Left kidney (tissue), 2 donors: Measurements from ENCODE around the gene GPS2. TPM values are rescaled to one million over a fixed set of nuclear protein-coding genes. Genes with fewer than 3 reads are reported as not detected.
"Not testable (repeated sequence)": the region's sequence is repeated elsewhere in the genome, so short reads cannot be mapped to it uniquely, and the experiment has no call there.

ENCODE experiments used
- DNase-seq: peaks from one replicate; pipeline ENCODE4 v3.0.0-alpha.2; 2013
- polyA plus RNA-seq: library from polyadenylated mRNA; unstranded; fragments of 120-200 nt; gene quantifications from one replicate; pipeline ENCODE4 v1.2.1, GENCODE V29; 2013; ENCODE audit not compliant: insufficient read length

GPS2 gene
- polyA plus RNA-seq, 1 donor: 96.6 TPM

DNA sequence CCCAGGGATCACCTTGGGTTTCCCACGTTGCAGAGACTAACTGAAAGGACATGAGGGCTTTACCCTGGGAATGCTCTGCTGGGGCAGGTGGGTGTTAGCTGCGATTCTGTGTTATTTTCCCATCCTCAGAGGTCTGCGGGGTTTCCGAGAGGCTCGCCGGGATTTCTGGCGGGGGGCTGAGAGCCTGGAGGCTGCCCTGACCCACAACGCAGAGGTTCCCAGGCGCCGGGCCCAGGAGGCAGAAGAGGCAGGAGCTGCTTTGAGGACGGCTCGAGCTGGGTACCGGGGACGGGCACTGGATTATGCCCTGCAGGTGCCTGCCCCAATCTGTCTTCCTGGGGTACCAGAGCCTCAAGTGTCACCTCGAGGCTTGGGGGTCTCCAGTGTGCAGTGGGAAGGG lies 28.1 kb upstream of the GPS2 start:
- DNase-seq: no peak

DNA sequence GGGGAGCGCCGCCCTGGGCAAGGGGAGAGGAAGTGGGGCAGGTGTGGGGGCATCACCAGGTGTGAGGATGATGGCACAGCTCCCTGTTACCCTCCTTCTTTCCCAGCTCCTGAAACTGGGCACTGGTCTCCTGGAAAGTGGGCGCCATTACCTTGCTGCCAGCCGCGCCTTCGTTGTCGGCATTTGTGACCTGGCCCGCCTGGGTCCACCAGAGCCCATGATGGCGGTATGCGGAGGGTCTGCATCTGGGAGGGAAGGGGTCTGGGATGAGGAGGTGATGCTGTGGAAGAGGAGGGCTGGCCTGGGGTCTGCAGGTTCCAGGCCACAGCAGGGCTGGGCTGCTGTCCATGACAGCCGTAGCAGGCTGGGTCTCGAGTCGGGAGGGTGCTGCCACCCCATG lies 26.7 kb upstream of the GPS2 start:
- DNase-seq: no peak

DNA sequence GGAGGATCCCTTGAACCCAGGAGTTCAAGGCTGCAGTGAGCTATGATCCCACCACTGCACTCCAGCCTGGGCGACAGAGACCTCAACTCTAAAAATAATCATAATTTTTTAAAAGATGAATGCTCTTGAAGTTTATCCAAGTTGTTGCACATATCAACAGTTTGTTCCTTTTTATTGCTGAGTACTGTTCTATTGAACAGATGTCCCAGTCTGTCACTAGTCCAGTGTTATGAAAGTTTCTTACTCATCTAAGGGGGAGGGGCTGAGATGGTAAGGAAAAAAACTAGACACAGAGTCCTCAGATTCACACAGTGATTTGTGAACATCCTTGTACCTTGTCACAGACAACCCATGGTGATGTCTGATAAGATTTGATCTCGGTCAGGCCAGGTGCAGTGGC lies 25.0 kb upstream of the GPS2 start:
- DNase-seq: no peak

DNA sequence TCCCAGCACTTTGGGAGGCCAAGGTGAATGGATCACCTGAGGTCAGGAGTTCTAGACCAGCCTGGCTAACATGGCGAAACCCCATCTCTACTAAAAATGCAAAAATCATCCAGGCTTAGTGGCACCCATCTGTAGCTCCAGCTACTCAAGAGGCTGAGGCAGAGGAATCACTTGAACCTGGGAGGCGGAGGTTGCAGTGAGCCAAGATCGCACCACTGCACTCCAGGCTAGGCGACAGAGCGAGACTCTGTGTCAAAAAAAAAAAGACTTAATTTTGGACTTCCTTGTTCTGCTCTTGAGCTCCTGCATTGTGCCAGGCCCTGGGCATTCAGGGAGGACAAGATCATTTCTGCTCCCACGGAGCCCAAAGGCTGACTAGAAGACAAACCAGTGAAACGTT lies 22.4 kb upstream of the GPS2 start:
- DNase-seq: not testable (repeated sequence)

DNA sequence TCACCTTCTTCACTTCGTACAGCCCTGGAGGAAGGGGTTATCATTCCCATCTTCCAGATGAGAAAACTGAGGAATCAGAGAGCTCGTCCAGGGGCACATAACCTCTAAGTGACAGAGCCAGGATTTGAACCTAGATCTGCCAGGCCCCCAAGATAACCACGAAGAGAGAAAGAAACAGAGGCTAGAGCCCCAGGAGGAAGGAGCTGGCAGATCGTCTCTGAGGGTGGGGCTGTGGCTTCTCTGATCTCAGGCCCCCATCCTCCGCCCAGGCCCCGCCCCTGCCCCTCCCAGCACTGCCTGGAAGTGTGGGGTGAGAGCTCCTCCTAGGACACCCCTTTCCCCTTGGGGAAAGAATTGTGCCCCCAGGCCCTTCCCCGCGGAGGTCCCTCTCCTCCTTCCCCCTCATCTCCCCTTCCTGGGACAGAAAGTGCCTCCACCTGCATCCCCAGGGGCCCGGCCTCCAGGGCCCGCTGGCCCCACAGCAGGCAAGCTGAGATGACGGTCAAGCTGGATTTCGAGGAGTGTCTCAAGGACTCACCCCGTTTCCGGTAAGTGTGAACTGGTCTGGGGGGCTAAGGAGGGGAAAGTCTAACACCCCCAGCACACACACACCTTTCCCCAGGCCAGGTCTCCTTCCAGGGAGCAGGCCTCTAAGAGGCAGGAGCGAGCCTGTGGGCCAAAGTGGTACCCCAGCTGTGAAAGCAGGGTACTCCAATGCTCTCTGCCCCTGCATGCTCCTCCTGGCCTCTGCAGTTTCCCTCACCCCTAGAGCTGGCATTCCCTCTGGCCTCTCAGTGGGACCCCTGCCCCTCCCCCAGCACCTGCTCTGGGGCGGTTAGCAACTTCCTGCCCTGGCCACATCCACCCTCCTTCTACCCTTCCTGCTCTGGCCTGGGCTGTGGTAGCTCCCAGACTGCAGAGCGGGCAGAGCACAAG lies 21.3 kb upstream of the GPS2 start, which contains the start of gene ACAP1:
TSS of gene ACAP1 (plus strand) at position 290 of the 936 bp plus-strand sequence. CDS start at position 496, 206 bp downstream.
- DNase-seq: no peak

DNA sequence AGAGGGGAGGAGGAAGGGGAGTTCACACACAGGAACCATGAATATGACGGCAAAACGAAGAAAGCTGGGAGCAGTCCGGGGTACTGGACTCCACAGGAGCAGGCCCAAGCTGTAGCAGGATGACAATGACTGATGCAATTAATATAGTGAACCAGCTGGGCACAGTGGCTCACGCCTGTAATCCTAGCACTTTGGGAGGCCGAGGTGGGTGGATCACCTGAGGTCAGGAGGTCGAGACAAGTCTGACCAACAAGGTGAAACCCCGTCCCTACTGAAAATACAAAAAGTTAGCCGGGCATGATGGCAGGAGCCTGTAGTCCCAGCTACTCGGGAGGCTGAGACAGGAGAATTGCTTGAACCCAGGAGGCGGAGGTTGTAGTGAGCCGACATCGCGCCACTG lies 20.6 kb upstream of the GPS2 start:
- not testable (repeated sequence) for DNase-seq

DNA sequence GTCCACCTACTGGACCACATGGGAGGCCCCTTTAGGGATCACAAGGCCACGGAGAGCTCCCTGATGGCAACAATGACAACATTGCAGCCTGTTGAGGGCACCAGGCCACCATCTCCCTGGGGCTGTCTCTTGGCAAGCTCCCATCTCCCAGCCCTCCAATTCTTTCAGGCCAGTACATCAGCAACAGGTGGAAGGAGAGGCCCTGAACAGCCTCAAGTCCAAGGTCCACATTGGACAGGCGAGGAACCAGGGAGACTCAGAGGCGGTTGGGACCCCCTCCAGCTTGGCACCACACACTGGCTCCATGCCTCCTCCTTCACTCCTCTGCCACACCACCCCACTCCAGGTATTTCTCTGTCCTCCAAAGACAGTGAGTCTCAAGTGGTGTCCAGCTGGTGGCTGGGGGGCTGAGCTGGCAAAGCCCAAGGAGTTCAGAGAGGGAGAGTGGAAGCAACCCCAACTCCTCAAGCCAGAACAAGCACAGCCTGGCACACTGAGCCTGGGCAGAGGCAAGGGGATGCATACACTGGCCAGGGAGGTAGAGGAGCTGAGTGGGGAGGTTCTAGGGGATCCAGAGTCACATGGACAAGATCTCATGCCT lies 19.9 kb upstream of the GPS2 start:
- DNase-seq: no peak

DNA sequence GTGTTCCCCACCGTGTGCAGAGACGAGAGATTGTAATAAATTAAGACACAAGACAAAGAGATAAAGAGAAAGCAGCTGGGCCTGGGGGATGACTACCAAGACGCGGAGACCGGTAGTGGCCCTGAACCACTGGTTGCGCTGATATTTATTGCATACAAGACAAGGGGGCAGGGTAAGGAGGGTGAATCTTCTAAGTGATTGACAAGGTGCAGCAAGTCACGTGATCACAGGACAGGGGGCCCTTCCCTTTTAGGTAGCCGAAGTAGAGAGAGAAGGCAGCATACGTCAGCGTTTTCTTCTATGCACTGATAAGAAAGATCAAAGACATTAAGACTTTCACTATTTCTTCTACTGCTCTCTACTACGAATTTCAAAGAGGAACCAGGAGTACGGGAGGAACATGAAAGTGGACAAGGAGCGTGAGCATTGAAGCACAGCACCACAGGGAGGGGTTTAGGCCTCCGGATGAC lies 17.5 kb upstream of the GPS2 start:
- not testable (repeated sequence) for DNase-seq

DNA sequence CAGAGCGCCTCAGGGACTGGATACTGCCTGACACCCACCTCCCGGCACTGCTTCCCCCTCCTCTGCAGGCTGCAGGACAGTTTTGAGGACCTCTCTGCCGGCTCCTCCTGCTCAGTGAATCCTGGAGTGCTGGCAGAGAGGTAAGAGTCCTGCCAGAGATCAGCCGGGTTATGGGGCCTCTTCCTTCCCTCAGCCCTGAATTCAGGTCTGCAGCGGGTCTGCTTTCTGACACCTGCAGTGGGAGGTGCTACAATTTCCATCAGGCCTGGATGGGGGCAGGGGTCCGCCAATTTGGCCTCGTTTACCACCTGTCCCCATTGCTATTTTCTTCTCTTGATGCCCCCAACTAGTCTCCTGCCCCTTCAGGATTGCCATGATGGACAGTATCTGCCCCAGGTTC lies 17.0 kb upstream of the GPS2 start:
- no peak for DNase-seq

DNA sequence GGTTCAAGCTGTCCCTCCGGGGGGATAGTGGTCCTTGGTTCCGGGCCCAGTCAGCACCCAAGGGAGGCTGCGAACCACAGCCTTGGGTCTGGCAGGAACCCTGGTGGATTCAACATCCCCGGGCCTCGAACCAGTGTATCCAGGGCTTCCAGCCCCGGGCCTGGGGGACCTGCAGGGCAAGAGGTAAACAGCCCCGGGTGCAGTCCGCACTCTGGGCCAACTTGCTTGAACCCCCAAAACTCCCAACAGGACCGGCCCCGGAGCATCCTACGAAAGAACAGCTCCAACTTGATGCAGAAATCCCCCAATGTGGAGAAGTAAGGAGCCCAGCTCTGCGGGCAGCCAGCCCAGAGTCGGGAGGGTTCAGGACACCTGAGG lies 15.5 kb upstream of the GPS2 start:
- DNase-seq: no peak

DNA sequence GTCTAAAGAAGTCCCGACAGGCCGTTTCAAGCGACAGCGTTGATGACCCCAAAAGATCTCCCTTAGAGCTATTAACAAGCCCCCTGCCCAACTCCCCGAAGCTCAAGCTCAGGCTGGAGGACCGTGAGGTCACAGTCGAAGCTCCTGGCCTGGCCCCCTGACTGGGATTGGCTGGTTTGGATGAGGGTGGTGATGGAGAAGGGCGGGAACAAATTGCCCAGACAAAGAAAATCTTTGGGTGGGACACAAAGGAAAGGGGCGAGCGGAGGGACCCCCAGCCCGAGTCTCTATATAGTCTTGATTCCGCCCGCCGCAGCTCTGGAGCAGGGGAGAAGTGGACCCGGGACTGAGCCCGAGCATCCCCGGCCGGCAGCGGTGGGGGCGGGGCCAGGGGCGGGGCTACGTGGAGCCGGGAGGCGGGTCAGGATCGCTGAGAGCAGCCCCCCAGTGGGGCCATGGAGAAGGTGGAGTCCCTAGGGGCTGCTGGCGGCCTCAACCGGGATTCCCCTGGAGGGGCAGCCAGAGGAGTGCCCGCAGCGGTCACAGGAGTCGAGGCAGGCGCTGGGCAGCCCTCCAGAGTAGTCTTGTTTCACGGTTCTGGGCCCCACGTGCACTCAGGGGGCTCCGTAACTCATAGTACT lies 15.0 kb upstream of the GPS2 start:
- peak; percentile 83 for DNase-seq

DNA sequence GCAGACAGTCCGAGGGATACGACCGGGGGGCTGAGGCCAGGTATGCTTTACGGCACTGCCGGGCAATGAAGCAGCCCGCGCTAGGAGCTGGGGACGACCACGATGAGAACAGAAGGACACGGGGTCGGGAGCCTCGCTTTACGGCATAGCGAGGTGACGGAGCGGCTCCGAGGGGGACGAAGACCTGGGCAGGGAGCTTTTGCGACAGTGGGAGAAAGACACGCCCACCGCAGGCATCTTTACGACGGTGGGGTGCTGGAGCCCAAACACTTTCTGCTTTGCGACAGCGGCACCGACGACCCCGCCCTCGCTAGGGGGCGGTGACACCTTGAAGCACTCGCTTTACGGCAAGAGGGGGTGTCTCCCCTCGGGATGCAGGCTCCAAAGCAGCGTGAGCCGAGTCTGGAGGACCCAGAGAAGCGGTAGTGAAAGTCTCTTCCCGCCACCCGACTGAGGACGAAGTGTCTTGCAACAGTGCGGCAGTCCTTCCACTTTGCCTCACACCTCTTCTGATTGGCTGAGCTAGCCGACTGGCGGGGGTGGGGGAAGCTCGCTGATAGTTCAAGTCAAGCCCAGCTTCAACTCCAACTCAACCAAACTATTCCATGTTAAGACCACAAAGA lies 14.3 kb upstream of the GPS2 start:
- peak; percentile 99 for DNase-seq

DNA sequence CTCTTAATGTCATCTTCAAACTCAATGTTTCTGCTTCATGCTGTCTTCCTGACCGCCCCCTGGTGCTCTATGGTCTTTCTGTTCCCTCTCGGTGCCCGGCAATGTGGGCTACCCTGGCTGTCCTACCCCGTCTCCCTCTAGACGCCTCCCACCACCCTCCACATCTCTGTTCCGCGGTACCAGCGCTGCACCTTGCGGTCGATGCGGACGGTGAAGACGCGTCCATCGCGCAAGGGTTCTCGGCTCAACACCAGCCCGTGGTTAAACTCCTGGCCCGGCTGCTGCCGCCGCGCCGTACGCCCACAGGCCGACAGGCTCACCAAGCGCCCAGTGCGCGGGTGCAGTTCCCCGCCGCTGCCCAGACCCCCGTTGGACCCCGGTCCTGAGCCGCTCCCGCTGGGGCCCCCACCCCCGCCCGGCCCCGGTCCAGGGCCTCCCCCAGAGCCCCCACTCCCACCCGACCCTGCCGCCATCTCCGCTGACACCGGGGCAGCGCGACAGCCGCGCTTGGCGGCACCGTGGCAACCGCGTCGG lies 13.7 kb upstream of the GPS2 start, which contains the start of gene NEURL4:
TSS of gene NEURL4 (minus strand) at position 496 of the 534 bp plus-strand sequence. CDS start at position 473, 23 bp downstream.
- DNase-seq: no peak

DNA sequence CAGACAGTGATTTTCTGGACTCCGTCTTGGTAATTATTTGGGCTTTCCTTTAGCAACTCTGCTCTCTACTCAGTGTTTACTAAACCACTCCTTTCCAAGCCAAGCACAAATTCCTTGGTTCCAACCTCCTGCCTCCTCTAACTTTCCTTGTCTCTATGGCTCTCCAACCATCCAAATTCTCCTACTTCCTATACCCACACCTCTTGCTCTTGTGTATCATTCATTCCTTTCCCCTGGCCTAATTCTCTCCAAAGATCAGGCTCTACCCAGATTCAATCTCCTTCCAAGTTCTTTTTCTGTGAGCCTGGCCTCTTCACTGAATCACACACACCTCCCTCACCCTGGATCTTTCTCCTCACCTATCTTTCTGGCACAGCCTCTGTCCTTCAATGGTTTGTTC lies 12.8 kb upstream of the GPS2 start:
- no peak for DNase-seq

DNA sequence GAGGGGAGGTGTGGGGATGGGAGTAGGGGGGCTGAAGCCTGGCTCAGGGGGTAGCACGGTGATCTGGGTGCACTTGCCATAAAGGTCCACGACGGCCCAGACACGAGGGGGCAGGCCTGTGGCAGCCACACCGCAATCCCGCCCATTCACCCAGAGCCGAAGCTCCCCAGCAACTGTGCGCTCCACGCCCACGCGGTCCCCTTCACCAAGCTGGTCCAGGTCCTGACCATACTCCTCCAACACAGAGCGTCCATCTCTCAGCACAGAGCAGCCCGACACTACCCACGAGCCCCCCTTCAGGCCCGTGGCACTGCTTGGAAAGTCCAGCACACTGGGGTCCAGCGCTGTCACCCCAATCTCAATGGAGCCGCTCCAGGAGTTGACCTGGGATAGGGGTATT lies 12.3 kb upstream of the GPS2 start:
- no peak for DNase-seq

DNA sequence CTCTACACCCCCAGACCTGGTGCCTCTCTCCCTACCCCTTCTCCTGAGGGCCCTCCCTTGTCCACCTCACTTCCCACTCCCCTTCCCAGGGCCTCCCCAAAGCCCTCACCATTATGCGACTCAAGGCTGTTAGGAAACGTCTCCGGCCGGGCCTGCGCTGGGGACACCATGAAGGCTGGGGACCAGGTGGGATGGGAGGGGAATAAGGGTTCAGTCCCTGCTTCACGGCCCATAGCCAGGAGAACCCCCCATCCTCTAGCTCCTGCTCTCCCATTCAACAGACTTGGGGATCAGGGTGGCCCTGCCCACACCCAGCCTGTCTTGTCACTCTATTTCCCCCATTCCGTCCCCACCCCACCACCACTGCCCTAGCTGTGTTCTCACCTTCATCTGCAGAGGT lies 11.9 kb upstream of the GPS2 start:
- no peak for DNase-seq

DNA sequence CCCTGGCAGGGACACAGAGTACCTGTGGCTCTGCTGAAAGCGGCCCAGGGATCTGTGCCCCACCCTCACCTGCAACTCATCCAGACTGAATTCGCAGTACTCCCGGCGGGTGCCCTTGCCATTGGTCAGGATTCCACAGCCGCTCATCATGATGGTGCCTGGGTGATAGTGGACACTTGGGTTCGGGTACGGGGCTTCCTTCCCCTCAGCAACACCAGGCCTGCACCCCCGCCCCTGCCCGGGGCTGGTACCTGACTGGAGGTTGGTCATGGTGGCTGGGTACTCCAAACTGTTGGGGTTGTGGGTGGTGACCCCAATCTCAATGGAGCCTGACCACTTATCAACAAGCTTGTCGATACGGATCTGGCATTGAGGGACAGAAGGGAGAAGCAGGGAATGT lies 11.0 kb upstream of the GPS2 start:
- no peak for DNase-seq

DNA sequence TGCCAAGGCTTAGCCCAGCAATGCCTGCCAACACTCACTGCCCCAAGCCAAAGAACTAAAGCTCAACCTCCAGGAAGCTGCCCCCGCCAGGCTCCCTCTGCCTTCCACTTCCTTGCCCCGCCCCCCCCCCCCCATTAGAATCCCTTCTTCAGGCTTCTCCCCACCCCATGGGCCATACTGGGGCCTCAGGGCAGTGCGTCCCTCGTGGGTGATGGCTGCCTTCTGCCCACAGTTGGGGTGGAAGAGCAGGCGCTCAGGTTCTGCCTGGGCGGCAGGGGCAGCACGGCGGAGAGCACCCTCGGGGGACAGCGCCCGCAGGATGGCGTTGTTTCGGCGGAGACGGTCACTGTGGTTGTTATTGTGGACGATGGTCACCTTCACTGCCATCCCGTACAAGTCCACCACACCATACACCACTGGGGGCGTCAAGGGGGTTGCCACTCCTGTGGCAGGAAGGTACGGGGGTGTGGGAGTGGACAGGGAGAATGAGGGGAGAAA lies 9.9 kb upstream of the GPS2 start:
- DNase-seq: no peak

DNA sequence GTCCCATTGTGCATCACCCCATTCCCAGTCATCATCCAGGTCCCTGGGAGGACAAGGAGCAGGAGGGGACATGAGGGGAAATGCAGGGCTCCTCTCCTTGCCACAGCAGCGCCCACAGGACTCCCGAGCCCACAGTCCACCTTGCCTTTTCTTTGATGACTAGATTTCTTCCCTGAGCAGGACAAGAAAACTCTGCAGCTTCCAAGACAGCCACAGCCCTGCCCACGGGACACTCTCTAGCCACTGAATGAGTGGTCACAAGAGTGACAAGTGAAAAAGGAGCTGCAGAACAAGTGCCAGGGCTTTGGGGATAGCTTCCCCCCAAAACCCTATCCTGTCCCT lies 9.2 kb upstream of the GPS2 start:
- DNase-seq: no peak

DNA sequence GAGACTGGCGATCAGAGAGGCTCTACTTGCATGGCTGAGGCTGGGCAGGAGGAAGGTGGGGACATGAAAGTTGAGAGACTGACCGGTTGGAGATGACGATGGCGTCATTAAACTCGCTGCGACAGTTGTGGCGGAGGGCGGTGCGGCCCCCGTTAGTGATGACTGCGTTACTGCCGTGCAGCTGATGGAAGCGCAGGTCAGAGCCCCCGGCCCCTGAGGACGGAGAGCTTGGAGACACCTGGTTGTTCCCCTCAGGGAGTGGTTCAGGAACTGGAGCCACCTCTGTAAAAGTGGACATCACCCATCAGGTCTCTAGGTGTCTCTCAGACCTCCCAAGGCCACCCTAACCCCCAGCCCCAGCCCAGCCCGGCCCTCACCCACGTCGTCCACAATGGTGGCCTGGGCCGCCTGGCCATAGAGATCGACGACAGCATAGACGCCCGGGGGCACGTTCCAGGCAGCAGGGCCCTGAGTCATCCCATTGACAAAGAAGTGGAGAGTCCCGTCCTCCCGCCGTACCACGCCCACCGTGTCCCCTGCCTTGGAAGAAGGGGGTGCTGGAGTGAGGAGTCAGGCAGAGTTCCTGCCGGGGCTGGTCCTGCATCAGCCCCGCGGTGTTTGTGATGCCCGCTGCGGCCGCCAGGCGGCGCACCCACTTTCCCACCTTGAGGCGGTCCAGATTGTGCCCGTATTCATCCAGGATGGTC lies 8.7 kb upstream of the GPS2 start:
- DNase-seq: no peak

DNA sequence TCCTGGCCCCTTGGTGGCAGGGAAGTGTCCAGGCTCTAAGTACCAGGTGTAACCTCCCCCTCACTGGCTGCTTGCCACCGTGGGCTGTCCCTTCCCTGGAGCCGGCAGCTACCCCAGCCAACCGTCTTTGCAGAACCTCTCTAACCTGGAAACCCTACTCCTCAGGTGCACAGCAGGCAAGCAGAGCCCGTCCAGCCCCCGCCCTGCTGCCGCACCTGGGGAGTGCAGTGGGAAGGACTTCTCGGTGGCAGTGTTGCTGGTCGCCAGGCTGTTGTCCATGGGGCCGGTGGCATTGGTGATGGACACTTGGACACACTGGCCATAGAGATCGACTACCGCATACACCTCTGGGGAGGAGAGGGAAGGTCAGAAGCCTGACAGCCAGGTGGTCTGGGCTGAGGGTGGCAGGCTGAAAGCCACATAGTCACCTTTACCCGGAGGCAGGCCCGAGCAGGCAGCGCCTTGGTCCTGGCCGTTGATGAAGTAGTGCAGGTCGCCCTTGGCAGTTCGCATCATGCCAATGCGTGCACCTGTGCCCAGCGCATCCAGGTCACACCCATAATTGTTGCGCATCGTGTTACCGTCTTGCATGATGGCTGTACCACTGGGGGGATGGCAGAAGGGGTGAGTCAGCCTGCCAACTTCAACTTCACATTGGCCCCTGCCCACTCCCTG lies 7.5 kb upstream of the GPS2 start:
- no peak for DNase-seq
